HEK293 (cell line): ENCODE results near the gene BFSP2.
A peak's percentile ranks its signal among the peaks of the same experiment; 100 is the strongest.

Experiments
- CTCF ChIA-PET: fragments of 350-600 bp; formaldehyde crosslinking; extraction: SDS; loops from one replicate; lab custom pipeline; 2021; ENCODE audit warnings: antibody characterized with exemption; lab: Yijun Ruan, JAX
- POLR2A ChIA-PET: fragments of 300-600 bp; formaldehyde crosslinking; extraction: SDS; loops from one replicate; lab custom pipeline; 2020; ENCODE audit warnings: antibody characterized with exemption, inconsistent platforms; lab: Yijun Ruan, JAX
- H3K27ac ChIP-seq: fragments of 200-500 bp; sonication (Bioruptor generic); 2 replicates; pipeline ENCODE4 v1.5.1; 2014; ENCODE audit warnings: low read depth, low read length, control low read depth, inconsistent platforms; ENCODE audit errors: extremely low read depth
- H3K36me3 ChIP-seq, 2 experiments: fragments of 200-500 bp in 1 of 2; sonication (Bioruptor generic) in 1 of 2; 1 replicate in 1 of 2; 2 replicates in 1 of 2; pipeline ENCODE4 v1.5.1; 2014 to 2017; ENCODE audit warnings: inconsistent platforms in 2 of 2, low read length in 2 of 2; ENCODE audit not compliant: control insufficient read depth in 2 of 2, insufficient read depth in 1 of 2
- H3K4me1 ChIP-seq: fragments of 200-500 bp; sonication (Bioruptor generic); 2 replicates; pipeline ENCODE4 v1.5.1; 2014; ENCODE audit warnings: mild to moderate bottlenecking, low read length, inconsistent platforms; ENCODE audit not compliant: control insufficient read depth, insufficient read depth
- H3K4me3 ChIP-seq: 2 replicates; pipeline ENCODE4 v1.5.1; 2011; ENCODE audit warnings: low read depth, mild to moderate bottlenecking, control low read depth, low read length, moderate library complexity
- H3K9me3 ChIP-seq: fragments of 200-500 bp; sonication (Bioruptor generic); 2 replicates; pipeline ENCODE4 v1.5.1; 2014; ENCODE audit warnings: low read depth, low read length, inconsistent platforms; ENCODE audit not compliant: control insufficient read depth, insufficient read depth
- GLI4 ChIP-seq: fragments of 450-650 bp; formaldehyde crosslinking; IDR thresholded peaks from 2 replicates; pipeline ENCODE4 v1.5.1; 2016; ENCODE audit warnings: missing biosample characterization, missing genetic modification characterization
- HOXA7 ChIP-seq: sonication (generic); formaldehyde crosslinking; IDR thresholded peaks from 2 replicates; pipeline ENCODE4 v1.8.1; 2022; ENCODE audit warnings: missing genetic modification reagents, borderline replicate concordance
- HOXC10 ChIP-seq: sonication (generic); formaldehyde crosslinking; IDR thresholded peaks from 2 replicates; pipeline ENCODE4 v1.8.1; 2023; ENCODE audit warnings: mild to moderate bottlenecking, missing genetic modification reagents
- PRDM1 ChIP-seq: fragments of 450-650 bp; formaldehyde crosslinking; IDR thresholded peaks from 2 replicates; pipeline ENCODE4; 2016; ENCODE audit warnings: missing biosample characterization, missing genetic modification characterization
- SALL2 ChIP-seq: fragments of 450-650 bp; formaldehyde crosslinking; IDR thresholded peaks from 2 replicates; pipeline ENCODE4 v1.5.0; 2017; ENCODE audit warnings: missing biosample characterization, mild to moderate bottlenecking, missing genetic modification characterization, borderline replicate concordance
- SP2 ChIP-seq: fragments of 450-650 bp; formaldehyde crosslinking; IDR thresholded peaks from 2 replicates; pipeline ENCODE4 v1.5.1; 2016; ENCODE audit warnings: missing biosample characterization, missing genetic modification characterization
- SP3 ChIP-seq: fragments of 450-650 bp; formaldehyde crosslinking; IDR thresholded peaks from 2 replicates; pipeline ENCODE4 v1.5.1; 2016; ENCODE audit warnings: missing biosample characterization, missing genetic modification characterization
- SP7 ChIP-seq: fragments of 450-650 bp; formaldehyde crosslinking; IDR thresholded peaks from 2 replicates; pipeline ENCODE4 v1.5.1; 2016; ENCODE audit warnings: missing biosample characterization, missing genetic modification characterization
- WT1 ChIP-seq: fragments of 450-650 bp; formaldehyde crosslinking; IDR thresholded peaks from 2 replicates; pipeline ENCODE4 v1.5.1; 2016; ENCODE audit warnings: missing biosample characterization, missing genetic modification characterization
- ZBTB7A ChIP-seq: fragments of 450-650 bp; formaldehyde crosslinking; IDR thresholded peaks from 2 replicates; pipeline ENCODE4 v1.5.1; 2016; ENCODE audit warnings: low read depth, missing biosample characterization, missing genetic modification characterization
- ZEB2 ChIP-seq: fragments of 450-650 bp; formaldehyde crosslinking; IDR thresholded peaks from 2 replicates; pipeline ENCODE4 v1.5.1; 2016; ENCODE audit warnings: missing biosample characterization, missing genetic modification characterization
- ZIC2 ChIP-seq: fragments of 450-650 bp; formaldehyde crosslinking; IDR thresholded peaks from 2 replicates; pipeline ENCODE4 v1.5.1; 2016; ENCODE audit warnings: missing biosample characterization, missing genetic modification characterization
- ZNF10 ChIP-seq: fragments of 450-650 bp; formaldehyde crosslinking; IDR thresholded peaks from 2 replicates; pipeline ENCODE4 v1.5.1; 2017; ENCODE audit warnings: missing biosample characterization, missing genetic modification characterization
- ZNF311 ChIP-seq: fragments of 450-650 bp; formaldehyde crosslinking; IDR thresholded peaks from 2 replicates; pipeline ENCODE4 v1.5.1; 2017; ENCODE audit warnings: missing biosample characterization, missing genetic modification characterization, borderline replicate concordance
- ZNF37A ChIP-seq: fragments of 450-650 bp; IDR thresholded peaks from 2 replicates; pipeline ENCODE4 v1.5.1; 2018; ENCODE audit warnings: missing biosample characterization, missing genetic modification characterization
- ZNF416 ChIP-seq: fragments of 450-650 bp; formaldehyde crosslinking; IDR thresholded peaks from 2 replicates; pipeline ENCODE4 v1.5.1; 2016; ENCODE audit warnings: missing biosample characterization, missing genetic modification characterization
- ZNF529 ChIP-seq: fragments of 450-650 bp; formaldehyde crosslinking; IDR thresholded peaks from 2 replicates; pipeline ENCODE4 v1.5.1; 2017; ENCODE audit warnings: missing genetic modification characterization, missing biosample characterization; ENCODE audit not compliant: insufficient replicate concordance
- ZNF548 ChIP-seq: fragments of 450-650 bp; formaldehyde crosslinking; IDR thresholded peaks from 2 replicates; pipeline ENCODE4 v1.5.1; 2016; ENCODE audit warnings: missing biosample characterization, missing genetic modification characterization
- ZNF660 ChIP-seq: fragments of 450-650 bp; IDR thresholded peaks from 2 replicates; pipeline ENCODE4 v1.5.1; 2018; ENCODE audit warnings: missing biosample characterization, mild to moderate bottlenecking, missing genetic modification characterization
- ZNF776 ChIP-seq: fragments of 450-650 bp; formaldehyde crosslinking; IDR thresholded peaks from 2 replicates; pipeline ENCODE4 v1.5.0; 2017; ENCODE audit warnings: missing biosample characterization, missing genetic modification characterization, borderline replicate concordance
- ZNF791 ChIP-seq: fragments of 450-650 bp; formaldehyde crosslinking; IDR thresholded peaks from 2 replicates; pipeline ENCODE4 v1.5.1; 2016; ENCODE audit warnings: missing biosample characterization, missing genetic modification characterization
- TF ChIP-seq, protein P1 (sequence below): fragments of 450-650 bp; formaldehyde crosslinking; IDR thresholded peaks from 2 replicates; pipeline ENCODE4 v1.5.1; 2017; ENCODE audit warnings: missing biosample characterization, missing genetic modification characterization
- TF ChIP-seq, protein P2 (sequence below): fragments of 450-650 bp; formaldehyde crosslinking; IDR thresholded peaks from 2 replicates; pipeline ENCODE4 v1.5.1; 2016; ENCODE audit warnings: missing biosample characterization, missing genetic modification characterization

BFSP2 gene

DNA sequence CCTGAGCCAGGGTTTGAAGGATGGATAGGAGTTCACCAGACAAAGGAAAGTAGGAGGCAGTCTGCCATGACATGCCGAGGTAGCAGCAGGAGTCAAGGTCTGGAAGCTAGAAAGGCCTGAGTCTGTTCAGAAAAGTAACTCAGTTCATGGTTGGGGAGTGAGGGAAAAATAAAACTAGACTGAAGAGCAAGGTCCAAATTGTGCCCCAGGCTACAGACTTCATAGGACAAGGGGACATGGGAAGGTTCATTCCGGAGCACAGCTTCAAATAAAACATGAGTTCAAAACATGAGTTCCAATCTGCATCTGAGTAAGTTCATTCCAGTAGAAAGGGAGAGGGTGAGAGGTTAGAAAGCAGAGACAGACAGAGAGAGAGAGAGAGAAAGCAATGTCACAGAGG is 39.7 kb downstream of the BFSP2 start:
- Histone ChIP-seq H3K36me3 (no peaks in the 10 kb centered on the region), H3K4me1 (no peaks in the 10 kb centered on the region), H3K27ac (no peak overlapping the region), H3K9me3 (no peaks in the 10 kb centered on the region), H3K4me3 (no peak overlapping the region)
- CTCF ChIA-PET, result no interaction called here
- POLR2A ChIA-PET, result no interaction called here
- TF ChIP-seq PRDM1 (tag by site-specific recombination) (peak; percentile 17; the same call in 1 of the 2 replicates), GLI4 (tag by site-specific recombination) (no peak)

DNA sequence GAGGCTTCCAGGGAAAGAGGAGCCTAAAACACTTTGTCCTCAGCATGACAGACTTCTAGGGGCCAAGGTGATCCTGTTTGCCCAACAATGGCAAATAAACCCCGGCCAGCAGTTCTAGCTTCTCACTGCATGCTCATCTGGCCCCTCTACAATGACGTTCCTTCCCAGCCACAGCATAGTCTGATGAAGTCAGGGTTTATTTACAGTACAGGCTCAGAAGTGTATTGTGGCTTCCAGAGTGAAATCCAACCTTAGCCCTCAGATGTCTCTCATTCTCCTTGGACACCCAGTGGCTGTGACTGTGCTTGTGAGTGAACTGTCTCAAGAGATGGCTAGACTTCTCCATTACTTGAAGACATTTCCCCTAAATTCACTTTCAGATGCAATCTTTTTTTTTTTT is 40.8 kb downstream of the BFSP2 start:
- Histone ChIP-seq H3K4me3 (no peak overlapping the region), H3K36me3 (no peaks in the 10 kb centered on the region), H3K27ac (no peak overlapping the region)
- ChIA-PET POLR2A (no interaction called here), CTCF (interaction anchor here (0.6 kb wide), 1 partner anchor 30 kb away, joined by 3 read pairs; no protein-coding TSS in a partner anchor)
- TF ChIP-seq ZNF776 (no peak), ZNF548 (tag by site-specific recombination) (no peak), SP3 (tag by site-specific recombination) (no peak), SALL2 (tag by site-specific recombination) (no peak), ZEB2 (no peak), ZNF10 (tag by site-specific recombination) (no peak), ZNF311 (tag by site-specific recombination) (no peak), ZBTB7A (tag by site-specific recombination) (no peak), ZNF37A (tag by site-specific recombination) (no peak), HOXA7 (CRISPR knock-in tag) (no peak), WT1 (no peak)
- TF ChIP-seq, protein P1, sequence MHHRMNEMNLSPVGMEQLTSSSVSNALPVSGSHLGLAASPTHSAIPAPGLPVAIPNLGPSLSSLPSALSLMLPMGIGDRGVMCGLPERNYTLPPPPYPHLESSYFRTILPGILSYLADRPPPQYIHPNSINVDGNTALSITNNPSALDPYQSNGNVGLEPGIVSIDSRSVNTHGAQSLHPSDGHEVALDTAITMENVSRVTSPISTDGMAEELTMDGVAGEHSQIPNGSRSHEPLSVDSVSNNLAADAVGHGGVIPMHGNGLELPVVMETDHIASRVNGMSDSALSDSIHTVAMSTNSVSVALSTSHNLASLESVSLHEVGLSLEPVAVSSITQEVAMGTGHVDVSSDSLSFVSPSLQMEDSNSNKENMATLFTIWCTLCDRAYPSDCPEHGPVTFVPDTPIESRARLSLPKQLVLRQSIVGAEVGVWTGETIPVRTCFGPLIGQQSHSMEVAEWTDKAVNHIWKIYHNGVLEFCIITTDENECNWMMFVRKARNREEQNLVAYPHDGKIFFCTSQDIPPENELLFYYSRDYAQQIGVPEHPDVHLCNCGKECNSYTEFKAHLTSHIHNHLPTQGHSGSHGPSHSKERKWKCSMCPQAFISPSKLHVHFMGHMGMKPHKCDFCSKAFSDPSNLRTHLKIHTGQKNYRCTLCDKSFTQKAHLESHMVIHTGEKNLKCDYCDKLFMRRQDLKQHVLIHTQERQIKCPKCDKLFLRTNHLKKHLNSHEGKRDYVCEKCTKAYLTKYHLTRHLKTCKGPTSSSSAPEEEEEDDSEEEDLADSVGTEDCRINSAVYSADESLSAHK, result no peak
- TF ChIP-seq, protein P2, sequence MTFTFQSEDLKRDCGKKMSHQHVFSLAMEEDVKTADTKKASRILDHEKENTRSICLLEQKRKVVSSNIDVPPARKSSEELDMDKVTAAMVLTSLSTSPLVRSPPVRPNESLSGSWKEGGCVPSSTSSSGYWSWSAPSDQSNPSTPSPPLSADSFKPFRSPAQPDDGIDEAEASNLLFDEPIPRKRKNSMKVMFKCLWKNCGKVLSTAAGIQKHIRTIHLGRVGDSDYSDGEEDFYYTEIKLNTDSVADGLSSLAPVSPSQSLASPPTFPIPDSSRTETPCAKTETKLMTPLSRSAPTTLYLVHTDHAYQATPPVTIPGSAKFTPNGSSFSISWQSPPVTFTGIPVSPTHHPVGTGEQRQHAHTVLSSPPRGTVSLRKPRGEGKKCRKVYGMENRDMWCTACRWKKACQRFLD, result no peak
- TF ChIP-seq, all 188 proteins: peak for 0
- Histone ChIP-seq H3K9me3 (no peaks in the 10 kb centered on the region), H3K4me1 (no peaks in the 10 kb centered on the region)

DNA sequence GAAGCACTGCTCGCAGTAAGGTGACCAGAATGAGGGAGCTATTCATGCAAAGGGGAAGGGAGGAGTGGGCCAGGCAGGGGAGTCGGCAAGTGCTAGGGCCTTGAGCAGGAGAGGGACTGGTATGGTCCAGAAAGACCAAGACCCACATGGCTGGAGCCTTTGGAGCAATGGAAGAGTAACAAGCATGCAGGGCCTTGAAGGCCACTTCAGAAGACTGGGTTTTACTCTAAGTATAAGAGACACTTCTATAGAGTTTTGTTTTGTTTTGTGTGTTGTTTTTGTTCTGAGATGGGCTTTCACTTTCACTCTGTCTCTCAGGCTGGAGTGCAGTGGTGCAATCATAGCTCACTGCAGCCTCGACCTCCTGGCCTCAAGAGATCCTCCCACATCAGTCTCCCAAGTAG is 42.0 kb downstream of the BFSP2 start:
- ChIA-PET CTCF (interaction anchor here (0.7 kb wide), 1 partner anchor 716 kb away, joined by 3 read pairs; no protein-coding TSS in a partner anchor), POLR2A (no interaction called here)
- no peak for TF ChIP-seq ZNF37A (tag by site-specific recombination)
- TF ChIP-seq ZNF660 (tag by site-specific recombination), result no peak
- no peak for TF ChIP-seq ZNF791
- TF ChIP-seq ZIC2 (tag by site-specific recombination), result no peak
- no peak for TF ChIP-seq HOXC10 (CRISPR knock-in tag)
- TF ChIP-seq ZNF548 (tag by site-specific recombination), result no peak
- TF ChIP-seq ZNF416 (tag by site-specific recombination), result no peak
- no peak for TF ChIP-seq ZNF529 (tag by site-specific recombination)
- no peak for TF ChIP-seq SP2 (tag by site-specific recombination)
- TF ChIP-seq SP7 (tag by site-specific recombination), result no peak
- Histone ChIP-seq H3K36me3 (no peaks in the 10 kb centered on the region), H3K4me3 (no peak overlapping the region), H3K4me1 (no peaks in the 10 kb centered on the region), H3K27ac (no peak overlapping the region), H3K9me3 (no peaks in the 10 kb centered on the region)
